Gastrocnemius medialis (tissue), 4 donors: ENCODE measurements around the gene ENOX1. TPM values are rescaled to one million over a fixed set of nuclear protein-coding genes. Genes with fewer than 3 reads are reported as not detected.

Experiments used
- ATAC-seq, 2 donors: fragments of 150-250 bp; one replicate each; pipeline ENCODE4 v1.9.1; 2016
- DNase-seq, 2 donors: peaks; one replicate each; pipeline ENCODE4 v3.0.0-alpha.2; 2019
- H3K27ac ChIP-seq, 4 donors: fragments of 200-600 bp; sonication (generic); 1 replicate in 1 of 4; 2 replicates in 3 of 4; pipeline ENCODE4 v1.5.1; 2016 to 2018; ENCODE audit warnings: mild to moderate bottlenecking in 2 of 4, moderate library complexity in 1 of 4
- H3K27me3 ChIP-seq, 3 donors: fragments of 200-600 bp; sonication (generic) in 2 of 3; 1 replicate in 1 of 3; 2 replicates in 2 of 3; pipeline versions ENCODE4 v1.5.1 to v1.6.0; 2016 to 2019; ENCODE audit warnings: mild to moderate bottlenecking in 1 of 3, moderate library complexity in 1 of 3
- H3K36me3 ChIP-seq, 2 donors: fragments of 200-600 bp; sonication (generic) in 1 of 2; one replicate each; pipeline ENCODE4 v1.5.1; 2017 to 2018
- H3K4me1 ChIP-seq, 2 donors: fragments of 200-600 bp; sonication (generic) in 1 of 2; one replicate each; pipeline ENCODE4 v1.5.1; 2016 to 2017; ENCODE audit warnings: mild to moderate bottlenecking in 2 of 2
- H3K4me3 ChIP-seq, 4 donors: fragments of 200-600 bp; sonication (generic) in 3 of 4; 1 replicate in 1 of 4; 2 replicates in 3 of 4; pipeline ENCODE4 v1.5.1; 2016 to 2019; ENCODE audit warnings: mild to moderate bottlenecking in 2 of 4
- H3K9me3 ChIP-seq, 3 donors: fragments of 200-600 bp; sonication (generic) in 2 of 3; 1 replicate in 1 of 3; 2 replicates in 2 of 3; pipeline ENCODE4 v1.5.1; 2016 to 2019
- CTCF ChIP-seq, 5 experiments: fragments of 450-650 bp in 3 of 5; fragments of 200-600 bp in 2 of 5; sonication (generic) in 2 of 5; IDR thresholded peaks in 4 of 5; conservative IDR thresholded peaks in 1 of 5; 1 replicate in 4 of 5; 2 replicates in 1 of 5; pipeline ENCODE4 v1.5.1; 2016 to 2019; ENCODE audit warnings: antibody characterized with exemption in 5 of 5, mild to moderate bottlenecking in 3 of 5, moderate library complexity in 3 of 5
- POLR2A ChIP-seq, 2 donors: fragments of 450-650 bp; IDR thresholded peaks; one replicate each; pipeline ENCODE4 v1.6.1; 2017; ENCODE audit warnings: antibody characterized with exemption in 2 of 2, mild to moderate bottlenecking in 2 of 2, moderate library complexity in 2 of 2
- in situ Hi-C, 4 donors: fragments of 200-750 bp; cut with MboI; loops; one replicate each; pipeline versions ENCODE4 v1.15.0 to v1.8.0; 2017; ENCODE audit warnings: low sequenced_read_pairs in 4 of 4
- intact Hi-C: fragments of 100-400 bp; cut with DNase I; formaldehyde crosslinking; loops from one replicate; pipeline ENCODE4 v1.15.1; 2023; ENCODE audit warnings: low total_unique reads
- total RNA-seq, 4 donors: library from RNA; depleted of rRNA; stranded (reverse); fragments of >200 nt; gene quantifications; one replicate each; pipeline versions ENCODE4 v1.1.0 to v1.2.3, GENCODE V29; 2016

The ENOX1 gene
- total RNA-seq, 4 donors from 2014 or later: 0.46 to 3.5 (median 1.8) TPM

- Histone ChIP-seq H3K27ac (no peak overlapping the region), H3K4me3 (no peak overlapping the region), H3K4me1 (no peaks in the 10 kb centered on the region), H3K36me3 (no peaks in the 10 kb centered on the region), H3K27me3 (no peaks in the 10 kb centered on the region), H3K9me3 (no peaks in the 10 kb centered on the region)
- no peak for DNase-seq
- in situ Hi-C loops: no loop called here
- no peak for ATAC-seq
- TF ChIP-seq CTCF (IDR thresholded peaks at IDR 0.05 in 4 of 5, conservative IDR thresholded peaks at IDR 0.05 in 1 of 5) (no peak), POLR2A (IDR thresholded peaks at IDR 0.05) (no peak)
- intact Hi-C loops: no loop called here
Measured at GRCh38 chr13:43647471-43647870, 139.3 kb downstream of the ENOX1 start.

GRCh38 chr13:43640476-43640875 lies 146.3 kb downstream of the ENOX1 start:
- Histone ChIP-seq H3K36me3 (no peaks in the 10 kb centered on the region), H3K27ac (no peak overlapping the region), H3K9me3 (no peaks in the 10 kb centered on the region), H3K4me3 (no peak overlapping the region), H3K4me1 (no peaks in the 10 kb centered on the region), H3K27me3 (no peaks in the 10 kb centered on the region)
- no peak for DNase-seq
- no peak for ATAC-seq
- no peak for TF ChIP-seq CTCF (IDR thresholded peaks at IDR 0.05 in 4 of 5, conservative IDR thresholded peaks at IDR 0.05 in 1 of 5)
- no peak for TF ChIP-seq POLR2A (IDR thresholded peaks at IDR 0.05)
- in situ Hi-C loops (no loop called here), intact Hi-C loops (no loop called here)

- no peaks in the 10 kb centered on the region for H3K27me3 ChIP-seq
- intact Hi-C loops (no loop called here), in situ Hi-C loops (no loop called here)
- no peak overlapping the region for H3K27ac ChIP-seq
- no peak overlapping the region for H3K4me3 ChIP-seq
- no peaks in the 10 kb centered on the region for H3K9me3 ChIP-seq
- H3K4me1 ChIP-seq: no peaks in the 10 kb centered on the region
- DNase-seq (no peak), ATAC-seq (no peak)
- no peaks in the 10 kb centered on the region for H3K36me3 ChIP-seq
- TF ChIP-seq POLR2A (IDR thresholded peaks at IDR 0.05): no peak
- TF ChIP-seq CTCF (IDR thresholded peaks at IDR 0.05 in 4 of 5, conservative IDR thresholded peaks at IDR 0.05 in 1 of 5): no peak
Measured at GRCh38 chr13:43631106-43631505, 155.7 kb downstream of the ENOX1 start.

- DNase-seq: no peak
- no peaks in the 10 kb centered on the region for H3K27me3 ChIP-seq
- H3K36me3 ChIP-seq: no peaks in the 10 kb centered on the region
- intact Hi-C loops (no loop called here), in situ Hi-C loops (no loop called here)
- no peaks in the 10 kb centered on the region for H3K4me1 ChIP-seq
- no peak for ATAC-seq
- no peak overlapping the region for H3K4me3 ChIP-seq
- no peak overlapping the region for H3K27ac ChIP-seq
- TF ChIP-seq POLR2A (IDR thresholded peaks at IDR 0.05): no peak
- TF ChIP-seq CTCF (IDR thresholded peaks at IDR 0.05 in 4 of 5, conservative IDR thresholded peaks at IDR 0.05 in 1 of 5): no peak
- H3K9me3 ChIP-seq: no peaks in the 10 kb centered on the region
Measured at GRCh38 chr13:43629691-43630480, 156.9 kb downstream of the ENOX1 start.

- ATAC-seq (no peak), DNase-seq (no peak)
- H3K27me3 ChIP-seq: no peaks in the 10 kb centered on the region
- no peak overlapping the region for H3K4me3 ChIP-seq
- no peaks in the 10 kb centered on the region for H3K9me3 ChIP-seq
- H3K27ac ChIP-seq: no peak overlapping the region
- H3K4me1 ChIP-seq: no peaks in the 10 kb centered on the region
- intact Hi-C loops (no loop called here), in situ Hi-C loops (no loop called here)
- TF ChIP-seq POLR2A (IDR thresholded peaks at IDR 0.05) (no peak), CTCF (IDR thresholded peaks at IDR 0.05 in 4 of 5, conservative IDR thresholded peaks at IDR 0.05 in 1 of 5) (no peak)
- H3K36me3 ChIP-seq: no peaks in the 10 kb centered on the region
Measured at GRCh38 chr13:43626994-43627393, 159.8 kb downstream of the ENOX1 start.
